ENCODE data around the gene CAMTA1.

CAMTA1 gene

GRCh38 chr1:7107109-7107830, 322.0 kb downstream of the CAMTA1 start:
- DNase-seq (ENCODE audit: low read depth) = no peak
- H3K4me3 ChIP-seq (ENCODE audit: low read length) = no peak overlapping the region
- no peak for TF ChIP-seq CTCF (conservative IDR thresholded peaks at IDR 0.05; ENCODE audit: low read depth, low read length)

- H3K4me3 ChIP-seq (ENCODE audit: low read length) = no peak overlapping the region
These were observed 323.0 kb downstream of the CAMTA1 start for GRCh38 chr1:7108251-7108650.

GRCh38 chr1:7109901-7110300, 324.6 kb downstream of the CAMTA1 start:
- TF ChIP-seq CTCF (conservative IDR thresholded peaks at IDR 0.05; ENCODE audit: low read depth, low read length) = no peak
- no peak for DNase-seq (ENCODE audit: low read depth)
- no peak overlapping the region for H3K4me3 ChIP-seq (ENCODE audit: low read length)

More at GRCh38 chr1:7108251-7108650, 323.0 kb downstream of the CAMTA1 start:
- DNase-seq (ENCODE audit: low read depth) = no peak
- TF ChIP-seq CTCF (conservative IDR thresholded peaks at IDR 0.05; ENCODE audit: low read depth, low read length) = no peak

- TF ChIP-seq CTCF (conservative IDR thresholded peaks at IDR 0.05; ENCODE audit: low read depth, low read length) = no peak
- no peak for DNase-seq (ENCODE audit: low read depth)
- H3K4me3 ChIP-seq (ENCODE audit: low read length) = no peak overlapping the region
These were observed 325.1 kb downstream of the CAMTA1 start for GRCh38 chr1:7110321-7110720.

GRCh38 chr1:7111853-7112252, 326.6 kb downstream of the CAMTA1 start:
- TF ChIP-seq CTCF (conservative IDR thresholded peaks at IDR 0.05; ENCODE audit: low read depth, low read length) = no peak
- DNase-seq (ENCODE audit: low read depth) = no peak
- H3K4me3 ChIP-seq (ENCODE audit: low read length) = no peak overlapping the region

GRCh38 chr1:7113136-7113535, 327.9 kb downstream of the CAMTA1 start:
- TF ChIP-seq CTCF (conservative IDR thresholded peaks at IDR 0.05; ENCODE audit: low read depth, low read length) = no peak
- DNase-seq (ENCODE audit: low read depth) = no peak
- H3K4me3 ChIP-seq (ENCODE audit: low read length) = no peak overlapping the region

- TF ChIP-seq CTCF (conservative IDR thresholded peaks at IDR 0.05; ENCODE audit: low read depth, low read length) = no peak
- no peak for DNase-seq (ENCODE audit: low read depth)
- H3K4me3 ChIP-seq (ENCODE audit: low read length) = no peak overlapping the region
These were observed 328.6 kb downstream of the CAMTA1 start for GRCh38 chr1:7113822-7114221.

Measured in retinal pigment epithelial cell (primary cell).